ENCODE data around the gene TRIM26.

TRIM26 gene

DNA sequence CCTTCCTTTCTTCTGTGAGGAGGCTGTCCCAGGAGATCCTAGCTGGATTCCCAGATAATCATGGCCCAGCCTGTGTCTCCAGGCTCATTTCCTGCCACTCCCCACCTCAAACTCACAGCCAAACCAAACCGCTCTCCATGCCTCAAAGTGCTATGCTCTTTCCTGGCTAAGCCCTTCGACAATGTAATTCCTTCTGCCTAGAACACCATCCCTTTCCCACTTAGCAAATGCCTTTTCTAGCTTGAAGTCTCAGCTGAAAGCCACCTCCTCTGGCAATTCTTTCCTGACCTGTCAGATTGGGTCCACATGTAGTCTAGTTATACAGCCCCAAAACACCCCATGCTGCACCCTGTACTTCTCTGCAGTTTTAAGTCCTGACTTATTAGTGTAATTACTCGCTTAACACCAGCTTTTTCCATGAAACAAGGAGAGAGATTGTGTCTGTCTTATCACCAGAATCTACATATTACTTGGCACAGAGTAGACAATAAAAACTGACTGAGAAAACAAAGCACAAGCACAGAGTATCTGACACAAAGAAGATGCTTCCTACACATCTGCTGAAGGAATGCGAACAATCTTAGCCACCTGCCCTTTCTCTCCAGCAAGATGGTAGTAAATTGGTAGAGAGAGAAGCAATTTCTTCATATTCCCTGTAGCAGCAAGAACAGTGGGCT lies 5.4 kb downstream of the TRIM26 start:
- no peak for DNase-seq

DNA sequence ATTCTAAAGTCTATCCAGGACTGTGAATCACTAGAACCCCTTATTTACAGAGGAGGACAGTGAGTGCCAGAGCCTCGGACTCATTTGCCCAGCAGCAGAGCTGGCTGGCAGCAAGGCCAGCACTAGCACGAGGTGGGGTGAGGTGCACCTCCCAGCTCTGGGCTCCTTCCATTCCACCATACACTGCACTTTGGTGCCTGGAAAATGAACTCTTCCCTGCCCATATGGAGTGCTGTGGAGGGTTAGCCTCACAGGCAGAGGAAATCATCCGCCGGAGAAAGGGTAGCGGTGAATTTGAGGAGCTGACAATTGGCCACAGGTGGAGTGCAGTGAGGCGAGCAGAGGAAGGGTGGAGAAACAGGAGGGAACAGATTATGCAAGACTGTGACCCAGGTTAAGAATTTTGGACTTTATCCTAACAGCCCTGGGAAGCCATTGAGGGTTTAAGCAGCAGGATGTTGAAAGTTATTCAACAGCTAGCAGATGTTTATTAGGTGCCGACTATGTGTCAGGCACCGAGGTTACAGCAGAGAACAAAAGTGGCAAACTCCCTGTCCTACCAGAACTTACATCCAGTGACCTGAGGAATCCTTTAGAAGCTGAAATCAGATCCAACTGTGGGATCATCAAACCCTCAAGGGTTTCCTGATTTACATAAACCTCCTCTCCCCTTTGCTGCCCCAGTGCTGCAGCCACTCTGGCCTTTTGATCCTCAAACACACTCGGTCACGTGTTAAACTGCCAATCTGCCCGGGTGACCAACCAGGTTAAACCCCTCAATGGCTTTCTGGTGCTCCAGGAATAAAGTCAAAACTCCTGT lies 6.2 kb downstream of the TRIM26 start:
- no peak for DNase-seq

DNA sequence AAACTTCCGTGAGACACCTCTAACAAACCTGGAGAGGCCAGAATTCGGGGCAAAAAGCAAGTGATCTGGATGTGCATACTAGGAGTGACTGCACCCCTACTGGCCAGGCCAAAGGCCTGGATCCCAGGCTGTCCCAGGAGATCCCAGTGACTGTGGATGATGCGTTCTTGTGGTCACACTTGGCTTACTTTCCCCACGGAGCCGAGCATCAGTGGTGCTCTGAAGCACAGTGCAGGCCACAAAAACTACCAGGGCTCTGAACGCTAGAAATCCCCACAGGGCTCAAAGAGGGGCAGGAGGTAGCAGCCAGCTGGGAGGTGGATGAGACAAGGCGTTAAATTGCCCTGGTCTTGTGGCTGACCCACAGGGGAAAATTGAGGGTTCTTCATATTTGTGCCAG lies 7.1 kb downstream of the TRIM26 start:
- no peak for DNase-seq

DNA sequence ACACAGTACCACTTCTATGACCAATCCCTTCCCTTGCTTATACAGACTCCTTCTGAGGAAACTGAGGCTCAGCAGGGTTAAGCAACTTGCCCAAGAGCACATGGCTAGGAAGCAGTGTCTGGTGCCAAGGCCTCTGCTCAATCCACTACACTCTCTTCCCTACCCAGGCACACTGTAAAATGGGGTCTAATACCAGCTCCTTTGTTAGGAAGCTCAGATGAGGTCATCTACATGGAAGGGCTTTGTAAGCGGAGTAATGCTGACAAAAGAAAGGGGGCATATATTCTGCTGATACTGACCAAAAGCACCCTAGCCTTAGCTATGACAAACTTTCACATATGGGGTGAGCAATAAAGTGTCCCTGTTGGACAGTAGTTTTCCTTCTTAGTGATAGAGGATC lies 9.1 kb downstream of the TRIM26 start:
- DNase-seq = no peak

DNA sequence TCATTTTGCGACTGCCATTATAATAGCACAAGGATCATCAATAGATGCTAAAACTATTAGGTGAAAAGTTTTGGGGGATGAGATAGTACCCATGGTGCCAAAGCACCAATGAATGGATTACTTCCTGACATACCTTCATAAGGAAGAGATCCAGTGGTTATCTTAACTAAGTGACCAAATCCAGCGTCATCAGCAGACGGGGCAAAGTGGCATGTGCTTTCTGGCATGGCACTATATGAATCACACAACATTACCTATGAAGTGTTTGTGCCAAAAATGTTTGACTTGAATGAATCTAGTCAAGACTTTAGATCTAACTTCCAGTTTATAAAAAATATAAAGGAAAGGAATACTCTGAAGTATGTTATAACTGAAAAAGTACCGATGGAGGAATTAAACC lies 10.8 kb downstream of the TRIM26 start:
- no peak for DNase-seq

DNA sequence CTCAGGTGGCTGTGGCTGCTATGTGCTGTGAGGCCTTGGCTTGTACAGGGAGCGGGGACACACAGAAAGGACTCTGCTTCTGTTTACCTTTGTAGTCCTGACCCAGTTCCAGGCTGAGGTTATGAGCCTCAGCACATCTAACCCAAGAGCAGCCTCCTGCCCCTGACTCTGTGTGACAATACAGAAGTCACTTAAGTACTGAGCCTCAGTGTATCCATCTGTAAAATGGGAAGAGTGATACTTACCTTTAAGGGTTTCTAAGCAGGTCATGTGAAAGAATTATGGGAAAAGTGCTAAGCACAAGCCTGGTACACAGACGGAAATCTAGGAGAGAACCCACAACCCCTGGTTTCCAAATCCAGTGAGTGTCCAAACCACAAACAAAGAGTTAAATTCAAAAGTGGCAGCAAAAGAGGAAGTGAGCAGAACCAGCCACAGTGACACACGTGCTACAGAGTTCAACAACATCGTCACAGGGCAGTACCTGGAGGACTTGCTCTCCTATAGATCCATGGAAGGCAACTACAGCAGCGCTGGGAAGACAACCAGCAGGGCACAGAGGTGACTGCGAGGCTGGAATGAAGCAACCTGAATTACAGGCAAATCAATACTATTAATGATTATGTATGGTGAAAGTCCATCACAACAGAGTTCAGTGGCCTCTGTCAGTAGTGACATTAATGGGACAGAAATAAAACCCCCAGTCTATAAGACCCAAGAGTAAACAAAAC lies 12.5 kb downstream of the TRIM26 start:
- DNase-seq = no peak

DNA sequence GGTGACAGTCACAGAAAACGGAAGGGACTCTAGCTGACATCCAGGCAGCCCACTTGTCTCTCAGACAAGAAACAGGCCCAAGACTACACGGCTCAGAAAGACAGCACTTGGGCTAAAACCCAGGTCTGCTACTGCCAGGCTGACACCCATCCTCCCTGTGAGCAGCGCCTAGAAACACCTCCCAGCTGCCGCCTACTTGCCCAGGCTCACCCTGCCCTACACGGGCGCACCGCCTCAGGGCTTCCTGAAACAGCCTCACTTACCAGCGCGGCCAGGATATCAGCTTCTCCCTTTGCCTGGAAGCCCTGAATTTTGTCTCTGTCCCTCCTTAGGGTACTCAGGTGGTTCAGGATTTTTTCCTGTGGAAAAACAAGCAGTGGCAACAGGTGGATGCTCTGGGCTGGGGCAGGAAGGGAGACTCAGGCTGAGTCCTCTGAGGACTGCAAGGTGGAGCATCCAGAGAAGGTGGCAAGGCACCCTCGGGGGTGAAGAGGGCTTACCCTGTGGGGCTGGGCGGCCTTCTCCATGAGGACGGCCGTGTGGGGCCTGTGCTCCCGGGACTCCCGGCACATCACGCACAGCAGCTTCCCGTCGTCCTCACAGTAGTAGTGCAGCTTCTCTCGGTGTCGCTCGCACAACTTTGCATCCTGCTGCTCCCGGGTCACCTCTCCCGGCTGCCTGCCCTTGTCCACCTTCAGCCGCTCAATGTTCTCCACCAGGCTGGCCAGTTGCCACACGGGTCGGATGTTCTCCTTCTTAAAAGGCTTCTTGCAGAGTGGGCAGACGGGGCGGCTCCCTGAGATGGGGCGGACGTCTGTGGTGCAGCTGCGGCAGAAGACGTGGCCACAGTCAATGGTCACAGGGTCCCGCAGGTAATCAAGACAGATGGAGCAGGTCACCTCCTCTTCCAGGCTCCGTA lies 14.8 kb downstream of the TRIM26 start:
- no peak for DNase-seq

DNA sequence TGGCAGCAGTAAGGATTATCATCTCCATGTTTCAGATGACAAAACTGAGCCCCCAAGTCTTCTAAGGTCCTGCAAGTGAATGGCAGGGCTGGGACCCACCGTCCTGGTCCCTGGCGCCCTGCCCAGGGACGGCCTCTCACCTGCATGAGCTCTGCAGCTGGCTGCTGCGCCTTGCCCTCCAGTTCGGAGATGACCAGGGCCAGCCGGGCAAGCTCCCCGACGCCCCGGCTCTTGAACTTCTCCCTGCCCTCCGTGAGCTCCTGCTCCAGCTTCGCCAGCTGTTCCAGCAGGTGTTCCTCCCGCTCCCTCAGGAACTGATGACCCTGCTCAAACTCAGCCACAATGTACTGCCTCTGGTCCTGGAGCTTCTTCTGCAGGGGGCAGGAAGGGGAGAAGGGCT lies 16.8 kb downstream of the TRIM26 start:
- DNase-seq = no peak

DNA sequence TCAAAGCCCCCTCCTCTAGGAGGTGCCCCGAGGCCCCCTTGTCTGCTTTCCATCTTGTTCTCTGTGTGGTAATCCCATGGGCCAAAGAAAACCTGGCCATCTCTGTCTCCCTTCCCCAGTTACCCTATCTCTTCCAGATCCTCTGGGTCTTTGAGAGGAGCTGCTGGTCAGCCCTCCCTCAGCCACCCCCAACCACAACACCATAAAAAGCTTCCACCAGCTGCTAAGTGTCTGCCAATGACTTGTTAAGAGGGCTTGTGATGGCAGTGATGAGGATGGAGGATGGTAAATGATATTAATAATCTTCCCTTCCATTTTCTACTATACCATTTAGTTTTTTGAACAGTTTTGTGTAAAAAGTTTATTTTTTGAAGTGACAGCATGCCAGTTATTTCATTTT lies 17.3 kb downstream of the TRIM26 start:
- no peak for DNase-seq

DNA sequence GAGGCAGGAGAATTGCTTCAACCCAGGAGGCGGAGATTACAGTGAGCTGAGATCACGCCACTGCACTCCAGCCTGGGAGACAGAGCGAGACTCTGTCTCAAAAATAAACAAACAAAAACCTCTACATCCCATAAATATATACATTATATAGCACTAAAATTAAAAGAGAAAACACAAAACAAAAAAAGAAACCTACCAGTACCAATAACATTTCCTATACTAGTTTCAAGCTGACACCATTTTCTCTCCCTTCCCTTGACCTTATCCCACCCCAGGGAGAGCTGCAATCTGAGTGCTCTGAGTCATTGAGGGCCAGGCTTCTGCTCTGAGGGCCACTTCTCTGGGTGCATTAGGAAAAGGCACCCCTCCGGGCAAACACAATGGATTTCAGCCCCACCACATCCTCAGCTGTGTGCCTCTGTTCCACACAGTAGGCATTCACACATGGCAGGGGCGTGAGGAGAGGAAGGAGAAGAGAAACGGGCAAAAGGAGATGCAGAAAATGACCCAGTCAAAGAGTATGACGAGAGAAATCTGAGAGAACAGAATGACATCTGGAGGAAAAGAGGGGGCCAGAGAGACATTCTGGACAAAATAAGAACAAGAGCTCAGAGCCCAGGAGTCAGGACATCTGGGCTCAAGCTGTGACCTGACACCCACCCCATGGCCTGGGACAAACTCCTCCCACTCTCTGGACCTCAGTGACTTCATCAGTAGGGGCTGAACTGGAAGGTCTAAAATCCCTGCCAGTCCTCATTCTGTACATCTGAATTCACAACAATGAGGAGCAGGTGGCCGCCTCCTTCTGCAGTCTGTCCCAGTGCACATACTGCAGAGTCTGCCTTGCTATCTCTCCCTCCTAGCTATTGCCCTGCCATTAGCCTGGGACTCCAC lies 18.2 kb downstream of the TRIM26 start:
- no peak for DNase-seq

DNA sequence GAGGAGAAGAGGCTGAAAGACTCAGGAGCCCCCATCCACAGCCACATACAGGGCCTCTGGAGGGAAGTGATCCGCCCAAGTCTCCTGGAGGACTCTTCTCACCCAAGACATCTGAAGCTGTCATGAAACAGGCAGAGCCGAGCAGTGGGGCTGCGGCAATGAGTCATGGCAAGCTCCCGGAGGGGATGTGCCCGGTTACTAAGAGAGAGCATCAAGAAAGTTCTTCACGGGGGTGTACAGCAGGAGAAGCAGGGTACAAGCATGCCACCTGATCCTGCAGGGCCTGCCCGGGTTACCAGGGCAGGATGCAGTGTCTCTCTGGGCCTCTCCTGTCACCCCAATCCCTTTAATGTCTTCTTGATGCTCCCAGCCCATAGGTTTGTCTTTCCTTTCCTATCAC lies 21.1 kb downstream of the TRIM26 start:
- no peak for DNase-seq

DNA sequence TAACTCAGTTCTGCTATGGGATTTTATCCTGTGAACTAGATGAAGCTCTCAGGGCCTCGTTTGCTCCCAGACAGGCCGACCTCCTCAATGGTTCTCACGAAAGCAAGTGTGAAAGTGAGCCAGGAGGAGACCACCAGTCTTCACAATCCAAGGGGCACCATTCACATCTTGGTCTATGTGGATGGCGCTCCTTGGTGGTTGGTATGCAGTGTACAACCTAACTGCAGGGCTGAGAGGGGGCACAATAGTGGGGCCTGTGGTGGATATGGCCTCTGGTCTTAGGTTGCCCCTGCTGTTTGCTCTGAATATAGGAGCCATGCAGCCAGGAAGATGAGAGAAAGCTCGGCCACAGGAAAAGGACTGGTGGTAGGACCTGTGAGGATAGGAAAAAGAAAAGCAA lies 24.7 kb downstream of the TRIM26 start:
- DNase-seq = no peak

DNA sequence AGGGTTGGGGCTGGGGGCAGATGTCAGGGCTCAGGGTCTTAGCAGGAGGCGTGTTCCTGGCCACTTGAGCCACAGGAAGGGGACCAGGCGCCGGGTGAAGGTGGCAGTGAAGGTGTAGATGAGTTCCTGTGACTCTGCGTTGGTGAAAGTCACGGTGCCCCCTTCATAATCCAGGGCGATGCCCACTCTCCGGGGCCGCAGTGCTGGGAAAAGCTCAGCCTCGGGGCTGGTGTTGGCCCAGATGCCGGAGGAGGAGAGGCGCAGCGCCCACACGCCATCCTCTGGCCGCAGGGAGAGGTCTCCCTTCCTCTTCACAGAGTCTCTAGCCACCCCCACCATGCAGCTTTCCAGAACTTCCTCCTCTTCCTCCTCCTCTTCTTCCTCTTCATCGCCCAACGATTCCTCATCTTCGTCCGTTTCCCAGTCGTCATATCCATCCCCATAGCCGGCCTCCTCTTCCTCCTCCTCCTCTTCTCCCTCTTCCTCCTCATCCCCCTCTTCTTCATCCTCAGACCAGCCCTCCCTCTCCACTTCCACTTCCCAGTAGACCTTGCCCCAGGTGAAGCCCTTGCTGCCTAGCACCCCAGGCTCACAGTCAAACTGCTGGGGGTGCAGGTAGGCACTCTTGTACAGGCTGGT lies 27.2 kb downstream of the TRIM26 start:
- DNase-seq = no peak

DNA sequence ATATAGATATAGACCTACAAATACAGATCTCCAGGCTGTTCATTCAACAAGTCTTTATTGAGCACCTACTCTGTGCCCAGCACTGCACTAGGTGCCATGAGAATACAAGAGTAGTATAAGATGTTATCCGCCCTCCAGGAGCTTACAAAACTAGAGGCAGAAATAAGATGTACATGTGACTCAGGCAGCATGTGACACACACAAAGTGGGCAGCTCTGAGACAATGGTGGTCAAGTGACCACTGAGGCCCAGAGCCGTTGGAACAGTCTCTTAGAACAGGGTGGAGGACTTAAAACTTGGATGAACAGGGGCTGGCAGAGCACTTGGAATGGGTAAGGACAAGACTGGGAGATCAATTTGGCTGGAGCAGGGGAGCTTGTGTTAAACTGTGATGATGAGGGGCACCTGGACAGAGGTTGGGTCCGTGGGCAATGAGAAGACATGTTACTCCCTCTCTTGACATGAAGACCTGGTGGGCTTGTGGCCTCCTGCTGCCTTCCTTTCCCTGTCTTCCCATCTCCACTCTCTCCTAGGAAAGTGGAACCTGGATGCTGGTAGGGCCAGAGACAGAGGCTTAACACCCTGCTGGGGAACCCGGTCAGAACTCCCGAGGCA lies 28.7 kb downstream of the TRIM26 start:
- no peak for DNase-seq

DNA sequence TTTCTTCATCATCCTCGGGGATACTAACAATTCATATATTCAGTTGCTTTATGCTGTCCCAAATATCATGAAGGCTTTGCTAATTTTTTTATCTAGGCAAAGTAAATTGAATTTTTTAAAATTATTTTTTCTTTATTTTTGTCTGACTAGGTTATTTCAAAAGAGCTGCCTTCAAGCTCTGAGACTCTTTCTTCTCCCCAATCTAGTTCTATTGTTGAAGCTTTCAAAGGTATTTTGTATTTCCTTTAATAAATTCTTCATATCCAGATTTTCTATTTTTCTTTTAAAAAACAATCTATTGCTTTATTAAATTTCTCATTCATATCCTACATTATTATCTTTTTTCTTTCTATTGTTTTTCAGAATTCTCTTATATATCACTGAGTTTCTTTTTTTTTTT lies 33.1 kb downstream of the TRIM26 start:
- no peak for DNase-seq

DNA sequence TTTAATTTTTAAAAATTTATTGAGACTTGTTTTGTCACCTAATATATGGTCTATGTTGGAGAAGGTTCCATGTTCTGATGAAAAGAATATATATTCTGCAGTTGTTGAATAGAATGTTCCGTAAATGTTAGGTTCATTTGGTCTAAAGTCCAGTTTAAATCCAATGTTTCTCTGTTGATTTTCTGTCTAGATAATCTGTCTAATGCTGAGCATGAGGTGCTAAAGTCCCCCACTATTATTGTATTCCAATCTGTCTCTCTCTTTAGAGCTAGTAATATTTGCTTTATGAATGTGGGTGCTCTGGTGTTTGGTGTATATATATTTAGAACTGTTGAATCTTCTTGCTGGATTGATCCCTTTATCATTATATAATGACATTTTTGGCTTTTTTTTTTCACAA lies 34.4 kb downstream of the TRIM26 start:
- no peak for DNase-seq

DNA sequence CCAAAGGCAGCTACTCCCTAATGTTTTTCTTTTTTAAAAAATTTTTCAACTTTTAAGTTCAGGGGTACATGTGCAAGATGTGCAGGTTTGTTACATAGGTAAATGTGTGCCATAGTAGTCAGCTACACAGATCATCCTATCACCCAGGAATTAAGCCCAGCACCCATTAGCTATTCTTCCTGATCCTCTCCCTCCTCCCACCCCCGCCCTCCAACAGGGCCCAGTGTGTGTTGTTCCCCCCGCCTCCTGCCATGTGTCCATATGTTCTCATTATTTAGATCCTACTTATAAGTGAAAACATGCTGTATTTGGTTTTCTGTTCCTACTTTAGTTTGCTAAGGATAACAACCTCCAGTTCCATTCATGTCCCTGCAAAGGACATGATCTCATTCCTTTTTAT lies 37.4 kb downstream of the TRIM26 start:
- DNase-seq = no peak

DNA sequence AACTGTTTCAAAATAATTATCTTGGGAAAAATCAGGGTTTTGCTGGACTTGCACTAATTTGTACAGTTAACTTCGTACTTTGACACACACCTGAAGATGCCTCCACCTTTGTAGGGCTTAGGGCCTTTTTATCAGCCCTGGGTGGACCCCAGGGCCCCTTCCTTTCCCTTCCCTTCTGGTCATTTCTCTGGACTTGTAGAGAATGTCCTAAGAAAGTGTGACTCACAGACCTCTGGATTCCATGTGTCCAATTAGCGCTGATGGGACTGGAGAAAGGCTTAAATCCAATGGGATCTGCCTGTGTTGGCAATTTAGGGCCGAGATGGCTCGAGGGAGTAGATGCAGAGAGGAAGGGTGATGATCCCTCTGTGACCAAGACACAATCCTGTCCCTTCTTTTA lies 40.5 kb downstream of the TRIM26 start:
- DNase-seq = no peak

DNA sequence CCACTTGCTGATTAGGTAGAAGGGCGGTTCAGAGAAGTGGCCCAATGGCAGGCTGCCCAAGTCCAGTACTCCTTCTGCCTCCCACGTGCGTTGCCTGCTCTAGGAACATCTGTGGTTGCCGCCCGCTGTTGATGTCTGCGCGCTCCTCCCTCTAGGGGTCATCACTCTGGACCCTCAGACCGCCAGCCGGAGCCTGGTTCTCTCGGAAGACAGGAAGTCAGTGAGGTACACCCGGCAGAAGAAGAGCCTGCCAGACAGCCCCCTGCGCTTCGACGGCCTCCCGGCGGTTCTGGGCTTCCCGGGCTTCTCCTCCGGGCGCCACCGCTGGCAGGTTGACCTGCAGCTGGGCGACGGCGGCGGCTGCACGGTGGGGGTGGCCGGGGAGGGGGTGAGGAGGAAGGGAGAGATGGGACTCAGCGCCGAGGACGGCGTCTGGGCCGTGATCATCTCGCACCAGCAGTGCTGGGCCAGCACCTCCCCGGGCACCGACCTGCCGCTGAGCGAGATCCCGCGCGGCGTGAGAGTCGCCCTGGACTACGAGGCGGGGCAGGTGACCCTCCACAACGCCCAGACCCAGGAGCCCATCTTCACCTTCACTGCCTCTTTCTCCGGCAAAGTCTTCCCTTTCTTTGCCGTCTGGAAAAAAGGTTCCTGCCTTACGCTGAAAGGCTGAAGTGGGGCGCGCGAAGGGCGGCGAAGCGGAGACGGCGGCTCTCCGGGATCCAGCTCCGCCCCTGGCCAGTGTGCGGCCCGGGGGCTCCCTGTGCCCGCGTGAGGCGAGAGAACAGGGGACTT lies 41.3 kb downstream of the TRIM26 start:
- DNase-seq = no peak
